Measurements from ENCODE around the gene KRTAP5-1.
"Not testable (repeated sequence)": the region's sequence is repeated elsewhere in the genome, so short reads cannot be mapped to it uniquely, and the experiment has no call there.

The KRTAP5-1 gene, protein sequence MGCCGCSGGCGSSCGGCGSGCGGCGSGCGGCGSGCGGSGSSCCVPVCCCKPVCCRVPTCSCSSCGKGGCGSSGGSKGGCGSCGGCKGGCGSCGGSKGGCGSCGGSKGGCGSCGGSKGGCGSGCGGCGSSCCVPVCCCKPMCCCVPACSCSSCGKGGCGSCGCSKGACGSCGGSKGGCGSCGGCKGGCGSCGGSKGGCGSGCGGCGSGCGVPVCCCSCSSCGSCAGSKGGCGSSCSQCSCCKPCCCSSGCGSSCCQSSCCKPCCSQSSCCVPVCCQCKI

GRCh38 chr11:1584661-1585370 lies at the start of gene KRTAP5-1:
KRTAP5-1 (minus strand) TSS chr11:1585283; CDS start chr11:1585249, 34 bp downstream.
- not testable (repeated sequence) for DNase-seq (ENCODE audit: low spot score)

DNA sequence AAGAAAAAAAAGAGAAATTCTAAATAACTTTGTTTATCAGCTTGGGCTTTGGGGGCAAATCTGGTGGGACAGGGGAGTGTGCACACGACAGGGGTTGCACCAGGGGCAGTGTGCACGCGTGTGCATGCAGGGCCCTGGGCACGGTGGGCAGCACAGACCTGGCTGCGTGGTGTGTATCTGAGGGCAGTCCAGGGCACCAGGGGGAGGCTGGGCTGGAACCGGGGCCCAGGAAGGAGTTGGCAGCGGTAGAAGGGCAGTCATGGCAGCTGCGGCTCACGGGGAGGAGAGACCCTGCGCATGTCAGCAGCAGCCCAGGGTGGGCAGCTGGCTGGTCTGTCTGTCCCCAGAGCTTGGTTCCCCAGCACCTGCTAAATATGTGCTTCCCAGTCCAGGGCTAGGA lies 48.8 kb upstream of the KRTAP5-1 start:
- DNase-seq (ENCODE audit: low spot score), result no peak

DNA sequence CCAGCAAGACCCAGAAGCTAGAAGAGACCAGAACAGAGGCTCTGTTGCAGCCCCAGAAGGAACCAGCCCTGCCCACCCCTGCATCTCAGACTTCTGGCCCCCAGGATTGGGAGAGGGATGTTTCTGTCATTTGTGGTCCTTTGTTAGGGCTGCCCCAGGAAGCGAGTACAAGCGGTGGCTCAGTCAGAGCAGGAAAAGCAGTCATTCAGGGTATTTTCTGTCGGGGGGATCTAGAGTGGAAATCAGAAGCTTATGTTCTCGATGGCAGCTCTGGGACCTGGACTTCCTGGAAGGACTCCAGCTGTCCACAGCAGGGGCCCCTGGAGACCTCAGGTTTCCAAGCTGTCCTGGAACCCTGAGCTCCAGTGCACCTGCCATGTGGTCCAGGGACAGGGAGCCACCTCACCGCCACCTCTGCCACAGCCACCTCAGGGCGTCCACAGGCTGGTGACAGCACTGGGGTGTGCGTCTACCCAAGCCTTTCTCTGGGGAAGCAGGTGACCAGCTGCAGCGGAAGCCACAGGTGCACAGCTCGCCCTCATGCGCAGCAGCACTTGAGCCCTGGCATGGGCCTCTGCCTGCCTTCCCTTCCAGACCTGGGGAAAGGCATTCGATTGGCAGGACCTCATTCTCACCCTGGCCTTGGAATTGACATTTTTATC lies 47.1 kb upstream of the KRTAP5-1 start:
- no peak for DNase-seq (ENCODE audit: low spot score)

- no peak for DNase-seq (ENCODE audit: low spot score)
These were observed 46.0 kb upstream of the KRTAP5-1 start for GRCh38 chr11:1631066-1631568.

GRCh38 chr11:1630271-1630670 lies 45.2 kb upstream of the KRTAP5-1 start:
- DNase-seq (ENCODE audit: low spot score), result no peak

DNA sequence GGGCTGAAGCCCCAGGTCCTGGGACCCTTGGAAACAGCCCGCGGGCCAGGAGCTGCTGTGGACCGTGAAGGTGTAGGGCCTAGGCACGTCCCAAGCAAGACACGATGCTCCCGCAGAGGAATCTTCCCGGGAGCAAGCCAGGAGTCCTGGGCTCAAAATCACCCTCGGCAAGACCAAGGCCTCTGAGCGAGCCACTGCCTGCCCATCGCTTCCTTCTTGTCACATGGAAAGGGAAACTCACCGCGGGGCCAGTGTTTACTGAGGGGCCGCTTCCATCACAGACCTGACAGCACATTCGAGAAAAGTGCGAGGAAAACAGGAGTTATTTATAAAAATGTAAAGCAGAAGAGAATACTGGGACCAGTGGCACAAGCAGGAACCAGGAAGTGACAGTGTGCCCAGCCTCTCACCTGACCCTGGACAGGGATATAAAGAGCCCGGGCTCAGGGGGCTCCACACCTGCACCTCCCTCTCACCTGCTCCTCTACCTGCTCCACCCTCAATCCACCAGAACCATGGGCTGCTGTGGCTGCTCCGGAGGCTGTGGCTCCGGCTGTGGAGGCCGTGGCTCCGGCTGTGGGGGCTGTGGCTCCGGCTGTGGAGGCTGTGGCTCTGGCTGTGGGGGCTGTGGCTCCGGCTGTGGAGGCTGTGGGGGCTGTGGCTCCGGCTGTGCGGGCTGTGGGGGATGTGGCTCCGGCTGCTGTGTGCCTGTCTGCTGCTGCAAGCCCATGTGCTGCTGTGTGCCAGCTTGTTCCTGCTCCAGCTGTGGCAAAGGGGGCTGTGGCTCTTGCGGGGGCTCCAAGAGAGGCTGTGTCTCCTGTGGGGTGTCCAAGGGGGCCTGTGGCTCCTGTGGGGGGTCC lies 44.5 kb upstream of the KRTAP5-1 start, which contains the start of gene KRTAP5-5:
KRTAP5-5 (plus strand) TSS at position 450 of the 860 bp plus-strand sequence; CDS start at position 516, 66 bp downstream.
- DNase-seq (ENCODE audit: low spot score), result no peak

- DNase-seq (ENCODE audit: low spot score), result peak; percentile 87
These were observed 43.6 kb upstream of the KRTAP5-1 start for GRCh38 chr11:1628506-1629325.

GRCh38 chr11:1625541-1625940 lies 40.5 kb upstream of the KRTAP5-1 start:
- no peak for DNase-seq (ENCODE audit: low spot score)

GRCh38 chr11:1624621-1625020 lies 39.5 kb upstream of the KRTAP5-1 start:
- DNase-seq (ENCODE audit: low spot score), result no peak

- no peak for DNase-seq (ENCODE audit: low spot score)
These were observed 38.6 kb upstream of the KRTAP5-1 start for GRCh38 chr11:1623716-1624115.

DNA sequence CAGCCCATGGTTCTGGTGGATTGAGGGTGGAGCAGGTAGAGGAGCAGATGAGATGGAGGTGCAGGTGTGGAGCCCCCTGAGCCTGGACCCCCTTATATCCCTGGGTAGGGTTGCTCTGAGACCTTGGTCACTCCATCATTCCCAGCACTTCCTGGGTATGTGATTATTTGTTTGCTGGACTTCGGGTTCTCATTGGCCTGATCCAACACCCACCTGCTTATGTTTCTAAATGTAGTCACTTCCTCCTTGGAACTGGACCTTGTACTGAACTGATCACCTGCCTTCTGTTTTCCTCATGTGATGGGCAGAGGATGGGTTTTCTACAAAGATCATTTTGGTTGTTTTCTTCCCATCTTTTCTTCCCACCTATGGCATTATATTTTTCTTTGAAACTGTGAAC lies 37.0 kb upstream of the KRTAP5-1 start, which contains the start of gene KRTAP5-4:
KRTAP5-4 (minus strand) TSS at position 53 of the 400 bp plus-strand sequence; CDS start at position 8, 45 bp downstream.
- no peak for DNase-seq (ENCODE audit: low spot score)

DNA sequence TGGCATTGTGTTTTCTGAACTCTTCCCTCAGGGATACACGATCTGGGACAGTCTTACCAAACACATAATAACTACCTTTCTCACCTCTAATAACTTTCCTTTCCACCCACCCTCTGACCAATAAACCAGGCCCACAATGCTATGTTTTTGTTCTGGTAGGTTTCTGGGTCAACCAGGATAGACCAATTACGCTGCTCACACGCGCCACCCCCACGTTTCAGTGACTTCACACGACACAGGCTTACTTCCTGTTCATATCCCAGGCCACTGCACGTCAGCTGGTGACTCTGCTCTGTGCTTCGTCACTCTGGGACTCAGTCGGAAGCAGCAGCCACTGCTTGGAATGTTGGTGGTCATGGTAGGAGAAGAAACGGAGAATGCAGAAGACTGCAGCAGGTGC lies 34.4 kb upstream of the KRTAP5-1 start:
- no peak for DNase-seq (ENCODE audit: low spot score)

DNA sequence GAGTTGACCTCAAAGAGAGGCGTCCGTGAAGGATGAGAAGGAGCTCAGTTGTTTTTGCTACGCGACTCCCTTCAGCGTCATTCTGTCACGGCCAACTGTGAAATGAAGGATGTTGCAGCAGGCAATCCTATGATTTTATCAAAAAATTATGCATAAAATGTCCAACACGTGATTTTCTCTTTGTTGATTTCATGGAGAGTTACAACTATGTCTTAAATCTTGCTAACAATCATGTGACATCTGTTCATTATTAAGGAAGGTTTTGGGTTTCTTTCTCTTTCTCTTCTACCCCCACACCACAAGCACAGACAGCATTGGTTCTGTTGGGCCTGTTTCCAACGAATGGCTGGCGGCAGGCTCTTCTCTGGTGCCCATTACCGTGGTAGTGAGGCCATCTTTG lies 33.1 kb upstream of the KRTAP5-1 start:
- no peak for DNase-seq (ENCODE audit: low spot score)

DNA sequence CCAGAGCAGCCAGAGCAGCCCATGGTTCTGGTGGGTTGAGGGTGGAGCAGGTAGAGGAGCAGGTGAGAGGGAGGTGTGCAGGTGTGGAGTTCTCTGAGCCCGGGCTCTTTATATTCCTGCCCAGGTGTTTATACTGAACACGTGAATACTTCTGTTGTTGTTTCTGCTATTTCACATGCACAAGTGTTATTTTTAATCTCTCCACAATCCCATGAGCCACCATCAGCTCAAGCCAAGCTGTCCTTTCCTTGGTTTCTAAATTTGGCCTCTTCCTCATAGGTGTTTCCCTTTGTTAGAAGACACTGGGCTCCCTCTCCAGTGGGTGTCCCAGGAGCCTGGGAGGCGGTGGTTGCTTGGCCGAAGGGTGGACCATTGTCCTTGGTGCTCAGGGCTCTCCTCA lies 23.3 kb upstream of the KRTAP5-1 start, which contains the start of gene KRTAP5-3:
KRTAP5-3 (minus strand) TSS at position 101 of the 400 bp plus-strand sequence; CDS start at position 23, 78 bp downstream.
- no peak for DNase-seq (ENCODE audit: low spot score)

- not testable (repeated sequence) for DNase-seq (ENCODE audit: low spot score)
These were observed 22.8 kb upstream of the KRTAP5-1 start for GRCh38 chr11:1607901-1608300.

- not testable (repeated sequence) for DNase-seq (ENCODE audit: low spot score)
These were observed 22.2 kb upstream of the KRTAP5-1 start for GRCh38 chr11:1607156-1607845.

GRCh38 chr11:1605923-1606322 lies 20.8 kb upstream of the KRTAP5-1 start:
- not testable (repeated sequence) for DNase-seq (ENCODE audit: low spot score)

- no peak for DNase-seq (ENCODE audit: low spot score)
These were observed 19.6 kb upstream of the KRTAP5-1 start for GRCh38 chr11:1604711-1605110.

GRCh38 chr11:1604181-1604580 lies 19.1 kb upstream of the KRTAP5-1 start:
- DNase-seq (ENCODE audit: low spot score), result no peak

- no peak for DNase-seq (ENCODE audit: low spot score)
These were observed 18.5 kb upstream of the KRTAP5-1 start for GRCh38 chr11:1603629-1604028.
